ENCODE results near the gene PLCG2.

GRCh38 chr16:81737885-81738536 is 41.1 kb upstream of the PLCG2 start:
- TF ChIP-seq, protein P1, sequence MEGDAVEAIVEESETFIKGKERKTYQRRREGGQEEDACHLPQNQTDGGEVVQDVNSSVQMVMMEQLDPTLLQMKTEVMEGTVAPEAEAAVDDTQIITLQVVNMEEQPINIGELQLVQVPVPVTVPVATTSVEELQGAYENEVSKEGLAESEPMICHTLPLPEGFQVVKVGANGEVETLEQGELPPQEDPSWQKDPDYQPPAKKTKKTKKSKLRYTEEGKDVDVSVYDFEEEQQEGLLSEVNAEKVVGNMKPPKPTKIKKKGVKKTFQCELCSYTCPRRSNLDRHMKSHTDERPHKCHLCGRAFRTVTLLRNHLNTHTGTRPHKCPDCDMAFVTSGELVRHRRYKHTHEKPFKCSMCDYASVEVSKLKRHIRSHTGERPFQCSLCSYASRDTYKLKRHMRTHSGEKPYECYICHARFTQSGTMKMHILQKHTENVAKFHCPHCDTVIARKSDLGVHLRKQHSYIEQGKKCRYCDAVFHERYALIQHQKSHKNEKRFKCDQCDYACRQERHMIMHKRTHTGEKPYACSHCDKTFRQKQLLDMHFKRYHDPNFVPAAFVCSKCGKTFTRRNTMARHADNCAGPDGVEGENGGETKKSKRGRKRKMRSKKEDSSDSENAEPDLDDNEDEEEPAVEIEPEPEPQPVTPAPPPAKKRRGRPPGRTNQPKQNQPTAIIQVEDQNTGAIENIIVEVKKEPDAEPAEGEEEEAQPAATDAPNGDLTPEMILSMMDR (IDR thresholded peaks at IDR 0.05): peak; percentile 86
- no peak for TF ChIP-seq ZFX (IDR thresholded peaks at IDR 0.05; ENCODE audit: borderline replicate concordance)
